SU-DHL-6 (cell line): ENCODE data around the gene OXCT1.

Source experiments
- H2AFZ ChIP-seq: fragments of 200-600 bp; sonication (generic); 2 replicates; pipeline ENCODE4 v1.6.1; 2014; ENCODE audit warnings: low read depth, mild to moderate bottlenecking, moderate library complexity, mixed read lengths, antibody characterized with exemption, low read length; ENCODE audit not compliant: severe bottlenecking
- H3F3A ChIP-seq: fragments of 200-600 bp; shearing (Covaris generic); 2 replicates; pipeline ENCODE4 v1.6.0; 2016; ENCODE audit warnings: antibody characterized with exemption, mild to moderate bottlenecking; ENCODE audit not compliant: insufficient read depth
- H3K27ac ChIP-seq: fragments of 200-600 bp; sonication (generic); 2 replicates; pipeline ENCODE4 v1.5.1; 2016; ENCODE audit warnings: low read depth, mild to moderate bottlenecking, low read length, moderate library complexity, mixed read lengths
- H3K27me3 ChIP-seq: fragments of 200-600 bp; sonication (generic), shearing (Covaris generic); 2 replicates; pipeline ENCODE4 v1.6.0; 2014; ENCODE audit warnings: mild to moderate bottlenecking, low read length
- H3K36me3 ChIP-seq: fragments of 200-600 bp; sonication (generic); 2 replicates; pipeline ENCODE4 v1.6.1; 2014; ENCODE audit warnings: mild to moderate bottlenecking, low read length, mixed read lengths
- H3K4me2 ChIP-seq: fragments of 300-600, 200-600 bp; shearing (Covaris generic), sonication (generic); 2 replicates; pipeline ENCODE4 v1.6.0; 2014; ENCODE audit warnings: low read length, low read depth, mild to moderate bottlenecking; ENCODE audit not compliant: poor library complexity, severe bottlenecking
- H3K4me3 ChIP-seq: fragments of 200-600 bp; sonication (generic); 2 replicates; pipeline ENCODE4 v1.5.1; 2014; ENCODE audit warnings: antibody characterized with exemption, low read length, mild to moderate bottlenecking, mixed read lengths; ENCODE audit not compliant: insufficient read depth, poor library complexity, severe bottlenecking
- H3K79me2 ChIP-seq: fragments of 200-600 bp; sonication (generic); 2 replicates; pipeline ENCODE4 v1.6.1; 2014; ENCODE audit warnings: mild to moderate bottlenecking, low read length, moderate library complexity; ENCODE audit not compliant: insufficient read depth
- H3K9ac ChIP-seq: fragments of 200-600 bp; sonication (generic); 2 replicates; pipeline ENCODE4 v1.7.0; 2014; ENCODE audit warnings: mild to moderate bottlenecking, low read length
- H3K9me2 ChIP-seq: fragments of 200-600 bp; sonication (generic); replicated peaks from 2 replicates; pipeline ENCODE4 v1.6.1; 2014; ENCODE audit warnings: low read length; ENCODE audit not compliant: insufficient read depth
- H3K9me3 ChIP-seq: fragments of 200-600 bp; sonication (generic); 2 replicates; pipeline ENCODE4 v1.6.1; 2014; ENCODE audit warnings: low read length, mixed read lengths; ENCODE audit not compliant: insufficient read depth
- H4K20me1 ChIP-seq: fragments of 200-600 bp; sonication (generic); 2 replicates; pipeline ENCODE4 v1.6.1; 2014; ENCODE audit warnings: low read depth, mild to moderate bottlenecking, antibody characterized with exemption, low read length, moderate library complexity, mixed read lengths
- CTCF ChIP-seq: fragments of 200-600 bp; sonication (generic); IDR thresholded peaks from one replicate; pipeline ENCODE4 v1.5.1; 2017; ENCODE audit warnings: antibody characterized with exemption, mild to moderate bottlenecking, low read length, moderate library complexity; ENCODE audit not compliant: insufficient read depth, poor library complexity, severe bottlenecking
- EZH2phosphoT487 ChIP-seq: fragments of 200-600 bp; sonication (generic), shearing (Covaris generic); conservative IDR thresholded peaks from 2 replicates; pipeline ENCODE4 v1.6.1; 2018; ENCODE audit warnings: mild to moderate bottlenecking, antibody characterized with exemption, low read length, moderate library complexity, mixed read lengths

The OXCT1 gene

GRCh38 chr5:41789434-41789833 lies 80.8 kb downstream of the OXCT1 start:
- Histone ChIP-seq H3K27ac (no peak overlapping the region), H3K36me3 (peaks cover 19% of the 10 kb centered on the region), H3F3A (no peaks in the 10 kb centered on the region), H4K20me1 (no peaks in the 10 kb centered on the region), H3K9me3 (no peaks in the 10 kb centered on the region), H3K27me3 (no peaks in the 10 kb centered on the region), H3K9ac (no peak overlapping the region), H3K9me2 (no peaks in the 10 kb centered on the region), H3K4me2 (no peak overlapping the region), H3K79me2 (no peaks in the 10 kb centered on the region), H2AFZ (no peak overlapping the region), H3K4me3 (no peak overlapping the region)
- TF ChIP-seq CTCF = no peak
- TF ChIP-seq EZH2phosphoT487 = no peak

GRCh38 chr5:41788941-41789368 lies 81.3 kb downstream of the OXCT1 start:
- Histone ChIP-seq H3K9me3 (no peaks in the 10 kb centered on the region), H3K27ac (no peak overlapping the region), H4K20me1 (no peaks in the 10 kb centered on the region), H3F3A (no peaks in the 10 kb centered on the region), H3K9me2 (no peaks in the 10 kb centered on the region), H3K36me3 (peaks cover 19% of the 10 kb centered on the region), H3K4me2 (no peak overlapping the region), H3K9ac (no peak overlapping the region), H3K27me3 (no peaks in the 10 kb centered on the region), H3K4me3 (no peak overlapping the region), H3K79me2 (no peaks in the 10 kb centered on the region), H2AFZ (no peak overlapping the region)
- TF ChIP-seq CTCF (no peak), EZH2phosphoT487 (no peak)

- Histone ChIP-seq H3K36me3 (peaks cover 21% of the 10 kb centered on the region), H3K27ac (no peak overlapping the region), H3K27me3 (no peaks in the 10 kb centered on the region), H3K9me3 (no peaks in the 10 kb centered on the region), H3K79me2 (no peaks in the 10 kb centered on the region), H3F3A (no peaks in the 10 kb centered on the region), H3K4me3 (no peak overlapping the region), H3K9ac (no peak overlapping the region), H4K20me1 (no peaks in the 10 kb centered on the region), H3K4me2 (no peak overlapping the region), H2AFZ (no peak overlapping the region), H3K9me2 (no peaks in the 10 kb centered on the region)
- TF ChIP-seq EZH2phosphoT487 (no peak), CTCF (no peak)
Observed at GRCh38 chr5:41787265-41787664, 83.0 kb downstream of the OXCT1 start.
